Upper lobe of left lung (tissue), 6 donors: ENCODE data around the gene TIMP2. TPM values are rescaled to one million over a fixed set of nuclear protein-coding genes. Genes with fewer than 3 reads are reported as not detected.

Experiments
- ATAC-seq, 2 donors: fragments of 200-7000 bp; cut with Tn5 transposase; one replicate each; pipeline ENCODE4 v1.9.1; 2022; ENCODE audit warnings: mild to moderate bottlenecking in 2 of 2, moderate library complexity in 2 of 2; ENCODE audit not compliant: low FRiP score in 2 of 2
- DNase-seq, 2 donors: peaks; one replicate each; pipeline ENCODE4 v3.0.0-alpha.2; 2019 to 2020
- H3K27ac ChIP-seq, 4 donors: fragments of 200-600 bp; sonication (generic); one replicate each; pipeline ENCODE4 v1.5.1; 2016 to 2019
- H3K27me3 ChIP-seq, 4 donors: fragments of 200-600 bp; sonication (generic); one replicate each; pipeline ENCODE4 v1.5.1; 2017 to 2019
- H3K36me3 ChIP-seq, 4 donors: fragments of 200-600 bp; sonication (generic); one replicate each; pipeline ENCODE4 v1.5.1; 2016 to 2019
- H3K4me1 ChIP-seq, 4 donors: fragments of 200-600 bp; sonication (generic); one replicate each; pipeline ENCODE4 v1.5.1; 2018 to 2019
- H3K4me3 ChIP-seq, 4 donors: fragments of 200-600 bp; sonication (generic); one replicate each; pipeline ENCODE4 v1.5.1; 2017 to 2019; ENCODE audit warnings: mild to moderate bottlenecking in 2 of 4, moderate library complexity in 1 of 4
- H3K9me3 ChIP-seq, 4 donors: fragments of 200-600 bp; sonication (generic); one replicate each; pipeline ENCODE4 v1.5.1; 2018 to 2019
- CTCF ChIP-seq, 6 experiments: fragments of 450-650 bp in 4 of 6; fragments of 200-600 bp in 2 of 6; sonication (generic) in 2 of 6; IDR thresholded peaks; one replicate each; pipeline ENCODE4 v1.5.1; 2016 to 2019; ENCODE audit warnings: antibody characterized with exemption in 6 of 6
- EP300 ChIP-seq, 4 donors: sonication (generic); formaldehyde crosslinking; IDR thresholded peaks; one replicate each; pipeline ENCODE4 v1.5.1; 2017; ENCODE audit warnings: antibody characterized with exemption in 4 of 4, control low read depth in 2 of 4
- POLR2A ChIP-seq, 4 donors: fragments of 450-650 bp; IDR thresholded peaks; one replicate each; pipeline ENCODE4 v1.5.1; 2016 to 2017; ENCODE audit warnings: antibody characterized with exemption in 4 of 4, mild to moderate bottlenecking in 2 of 4
- POLR2AphosphoS5 ChIP-seq, 2 donors: sonication (generic); formaldehyde crosslinking; IDR thresholded peaks; one replicate each; pipeline ENCODE4 v1.5.1; 2017; ENCODE audit warnings: antibody characterized with exemption in 2 of 2
- WGBS, 2 donors: methylation state at CpG; one replicate each; pipeline ENCODE4 v1.1.5; 2017 to 2018; 5-methylcytosine and 5-hydroxymethylcytosine counted together
- total RNA-seq, 6 donors: library from RNA; depleted of rRNA in 4 of 6; stranded (reverse); fragments of >200 nt in 4 of 6; gene quantifications; one replicate each; pipeline versions ENCODE4 v1.1.0 to v1.2.1, GENCODE V29; 2016 to 2021
- donor health status: DM: no; HTN: no; CAD: no; lungs with moderate emphysema.
- donor health status: DM: no; HTN: yes; CAD: no; lungs with severe emphysema.

Gene TIMP2
- total RNA-seq, 6 donors from 2014 or later, result 60.8 to 313 (median 145) TPM

DNA sequence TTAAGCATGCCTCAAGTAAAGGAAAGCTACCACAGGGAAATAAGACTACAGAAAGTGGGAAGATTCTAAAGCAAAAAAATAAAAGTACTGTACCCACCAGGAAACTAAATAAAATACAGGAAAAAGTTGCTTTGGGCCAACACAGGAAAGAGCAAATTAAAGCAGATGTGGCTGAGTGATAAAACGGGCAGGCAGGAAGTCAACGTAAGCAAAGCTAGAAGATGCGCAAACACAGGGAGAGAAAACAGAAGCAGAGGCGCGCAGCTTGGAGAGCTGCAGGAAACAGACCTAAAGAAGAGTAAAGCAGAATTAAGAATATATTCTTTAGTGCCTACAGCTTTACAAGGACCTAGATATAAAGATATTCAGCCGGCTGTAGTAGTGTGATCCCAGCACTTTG, 106.3 kb downstream of the TIMP2 start:
- H3K9me3 ChIP-seq, result no peaks in the 10 kb centered on the region
- DNase-seq, result peak in 1 of 2 donors; percentile 32
- H3K4me3 ChIP-seq, result no peak overlapping the region
- no peaks in the 10 kb centered on the region for H3K27me3 ChIP-seq
- H3K36me3 ChIP-seq, result peaks cover 41 to 99% (median 87%) of the 10 kb centered on the region in 4 donors
- 31 to 37% methylated on average over 6 of the region's 6 CpGs for WGBS, 2 donors
- peak overlapping the region in 3 of 4 donors; percentile 61 to 72 (median 69) for H3K27ac ChIP-seq
- peaks cover 5 to 20% (median 15%) of the 10 kb centered on the region in 4 donors for H3K4me1 ChIP-seq
- no peak for TF ChIP-seq POLR2A (IDR thresholded peaks at IDR 0.05)
- TF ChIP-seq POLR2AphosphoS5 (IDR thresholded peaks at IDR 0.05), result peak; percentile 42 to 49
- TF ChIP-seq EP300 (IDR thresholded peaks at IDR 0.05), result peak in 2 of 4 donors; percentile 32 to 34
- no peak for ATAC-seq

DNA sequence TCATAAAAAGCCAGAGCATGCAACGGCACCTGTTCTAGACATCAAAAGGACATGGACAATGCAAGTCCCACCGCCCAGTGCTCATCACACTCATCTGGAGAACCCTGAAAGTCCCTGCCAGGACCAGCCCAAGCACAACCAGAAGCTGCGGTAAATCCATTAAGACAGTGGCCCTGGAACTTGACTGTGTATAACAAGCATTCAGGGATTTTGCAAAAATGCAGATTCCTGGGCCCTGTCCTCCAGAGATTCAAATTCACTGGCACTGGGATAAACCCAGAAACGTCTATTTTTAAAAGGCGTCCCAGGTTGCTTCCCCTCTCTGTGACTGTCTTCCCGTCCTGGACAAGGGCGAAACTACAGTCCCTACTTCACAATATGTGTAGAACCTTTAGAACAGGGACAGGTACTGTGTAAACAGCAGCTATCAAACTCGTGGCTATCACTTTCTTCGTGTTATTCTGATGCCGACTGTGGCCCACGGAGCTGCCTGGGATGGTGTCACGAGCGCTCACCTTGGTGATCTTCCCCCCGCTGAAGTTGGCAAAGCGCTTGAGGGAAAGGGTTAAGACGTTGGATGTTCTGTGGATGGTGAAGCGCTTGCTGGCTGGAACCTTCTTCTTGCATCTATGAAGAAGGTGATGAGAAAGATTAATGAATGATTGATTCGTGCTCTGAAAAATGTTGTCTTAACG, 106.9 kb downstream of the TIMP2 start:
- peak overlapping the region in 3 of 4 donors; percentile 15 to 49 (median 49) for H3K27ac ChIP-seq
- H3K27me3 ChIP-seq, result no peaks in the 10 kb centered on the region
- no peak overlapping the region for H3K4me3 ChIP-seq
- H3K9me3 ChIP-seq, result no peaks in the 10 kb centered on the region
- peaks cover 41 to 99% (median 88%) of the 10 kb centered on the region in 4 donors for H3K36me3 ChIP-seq
- no peak for ATAC-seq
- no peak for DNase-seq
- TF ChIP-seq POLR2A (IDR thresholded peaks at IDR 0.05) (no peak), EP300 (IDR thresholded peaks at IDR 0.05) (no peak), CTCF (IDR thresholded peaks at IDR 0.05) (no peak), POLR2AphosphoS5 (IDR thresholded peaks at IDR 0.05) (no peak)
- 79 to 85% methylated on average over 19 of the region's 19 CpGs for WGBS, 2 donors
- peaks cover 5 to 20% (median 15%) of the 10 kb centered on the region in 4 donors for H3K4me1 ChIP-seq

GRCh38 chr17:78817123-78817522, 108.1 kb downstream of the TIMP2 start:
- 64 to 73% methylated on average over 6 of the region's 6 CpGs for WGBS, 2 donors
- peaks cover 41 to 99% (median 87%) of the 10 kb centered on the region in 4 donors for H3K36me3 ChIP-seq
- TF ChIP-seq POLR2A (IDR thresholded peaks at IDR 0.05) (no peak), POLR2AphosphoS5 (IDR thresholded peaks at IDR 0.05) (peak in 1 of 2 donors; percentile 13), EP300 (IDR thresholded peaks at IDR 0.05) (no peak)
- ATAC-seq (no peak), DNase-seq (no peak)
- H3K27ac ChIP-seq, result no peak overlapping the region
- no peaks in the 10 kb centered on the region for H3K27me3 ChIP-seq
- no peaks in the 10 kb centered on the region for H3K9me3 ChIP-seq
- no peak overlapping the region for H3K4me3 ChIP-seq
- H3K4me1 ChIP-seq, result peaks cover 5 to 20% (median 15%) of the 10 kb centered on the region in 4 donors

- TF ChIP-seq POLR2AphosphoS5 (IDR thresholded peaks at IDR 0.05) (no peak), CTCF (IDR thresholded peaks at IDR 0.05) (no peak), POLR2A (IDR thresholded peaks at IDR 0.05) (no peak), EP300 (IDR thresholded peaks at IDR 0.05) (no peak)
- peaks cover 51 to 100% (median 88%) of the 10 kb centered on the region in 4 donors for H3K36me3 ChIP-seq
These were observed 109.5 kb downstream of the TIMP2 start for GRCh38 chr17:78815696-78816095.

GRCh38 chr17:78812855-78813254, 112.3 kb downstream of the TIMP2 start:
- peaks cover 33 to 100% (median 82%) of the 10 kb centered on the region in 4 donors for H3K36me3 ChIP-seq
- no peak overlapping the region for H3K27ac ChIP-seq
- peak in 1 of 2 donors; percentile 23 for ATAC-seq

More at GRCh38 chr17:78815696-78816095, 109.5 kb downstream of the TIMP2 start:
- DNase-seq, result no peak
- peaks cover 5 to 20% (median 15%) of the 10 kb centered on the region in 4 donors for H3K4me1 ChIP-seq
- no peaks in the 10 kb centered on the region for H3K27me3 ChIP-seq
- 82% methylated on average over 7 of the region's 7 CpGs for WGBS, 2 donors
- no peak overlapping the region for H3K27ac ChIP-seq
- H3K4me3 ChIP-seq, result no peak overlapping the region
- no peaks in the 10 kb centered on the region for H3K9me3 ChIP-seq
- no peak for ATAC-seq

More at GRCh38 chr17:78812855-78813254, 112.3 kb downstream of the TIMP2 start:
- no peaks in the 10 kb centered on the region for H3K4me1 ChIP-seq
- H3K9me3 ChIP-seq, result no peaks in the 10 kb centered on the region
- WGBS, 2 donors, result 75 to 84% methylated on average over 8 of the region's 8 CpGs
- no peak for DNase-seq
- TF ChIP-seq EP300 (IDR thresholded peaks at IDR 0.05) (no peak), POLR2A (IDR thresholded peaks at IDR 0.05) (no peak), CTCF (IDR thresholded peaks at IDR 0.05) (no peak), POLR2AphosphoS5 (IDR thresholded peaks at IDR 0.05) (no peak)
- no peaks in the 10 kb centered on the region for H3K27me3 ChIP-seq
- H3K4me3 ChIP-seq, result no peak overlapping the region
